ENCODE data around the gene CDK14.

CDK14 gene

GRCh38 chr7:90645784-90646183 is 49.7 kb downstream of the CDK14 start:
- DNase-seq = no peak

- no peak for DNase-seq
Measured at GRCh38 chr7:90648107-90648506, 52.0 kb downstream of the CDK14 start.

- no peak for DNase-seq
Measured at GRCh38 chr7:90648834-90649233, 52.7 kb downstream of the CDK14 start.

GRCh38 chr7:90654718-90655427 is 58.8 kb downstream of the CDK14 start:
- DNase-seq = no peak

GRCh38 chr7:90655566-90655965 is 59.4 kb downstream of the CDK14 start:
- DNase-seq = no peak

DNA sequence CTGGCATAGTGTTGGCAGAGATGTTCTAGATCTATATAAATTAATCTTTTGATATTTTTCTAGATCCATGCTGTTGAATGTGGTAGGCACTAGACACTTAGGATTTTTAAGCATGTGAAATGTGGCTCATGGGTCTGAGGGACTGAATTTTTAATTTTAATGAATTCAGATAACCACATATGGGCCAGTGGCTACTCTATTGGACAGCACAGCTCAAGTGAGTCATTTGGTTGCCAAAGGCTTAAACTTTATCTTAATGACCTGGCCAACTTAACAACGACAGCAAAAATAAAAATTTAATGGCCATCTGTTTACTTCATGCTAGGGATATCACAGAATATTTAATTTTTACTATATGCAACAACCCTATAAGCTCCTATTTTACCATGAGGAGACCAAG is 61.4 kb downstream of the CDK14 start:
- no peak for DNase-seq

DNA sequence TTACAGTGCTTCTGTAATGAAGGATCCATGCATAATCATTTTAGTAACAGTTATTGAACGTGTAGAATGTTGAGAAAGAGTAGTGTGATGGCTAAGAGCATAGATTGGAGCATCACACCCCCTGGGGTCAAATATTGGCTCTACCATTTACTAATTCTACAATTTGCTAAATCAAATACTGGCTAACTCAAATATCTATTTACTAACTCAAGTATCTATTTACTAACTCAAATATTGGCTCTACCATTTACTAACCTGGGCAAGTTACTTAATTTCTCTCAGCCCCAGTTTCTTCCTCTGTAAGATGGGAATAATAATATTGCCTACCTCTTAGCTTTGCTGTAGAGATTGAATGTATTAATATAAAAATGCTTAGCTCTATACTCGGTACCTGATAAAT is 64.0 kb downstream of the CDK14 start:
- DNase-seq = no peak

DNA sequence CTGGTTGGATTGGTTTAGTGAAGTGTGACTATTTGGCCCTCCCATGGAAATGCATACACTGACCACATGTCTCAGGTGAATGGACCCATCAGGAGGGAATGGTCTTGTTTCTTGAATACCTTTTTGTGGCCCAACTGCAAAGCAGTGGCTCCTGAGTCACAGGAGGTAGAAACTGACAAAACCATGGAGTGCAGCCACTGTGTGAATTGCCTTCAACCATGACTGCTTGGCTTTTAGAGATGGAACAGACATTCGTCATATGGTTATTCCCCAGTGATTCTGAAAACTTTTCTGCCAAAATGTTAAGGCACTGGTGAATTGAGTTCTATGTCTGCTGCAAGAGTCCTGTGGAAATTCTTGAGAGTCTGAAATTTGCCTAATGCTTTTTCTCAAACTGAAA is 64.7 kb downstream of the CDK14 start:
- DNase-seq = no peak

DNA sequence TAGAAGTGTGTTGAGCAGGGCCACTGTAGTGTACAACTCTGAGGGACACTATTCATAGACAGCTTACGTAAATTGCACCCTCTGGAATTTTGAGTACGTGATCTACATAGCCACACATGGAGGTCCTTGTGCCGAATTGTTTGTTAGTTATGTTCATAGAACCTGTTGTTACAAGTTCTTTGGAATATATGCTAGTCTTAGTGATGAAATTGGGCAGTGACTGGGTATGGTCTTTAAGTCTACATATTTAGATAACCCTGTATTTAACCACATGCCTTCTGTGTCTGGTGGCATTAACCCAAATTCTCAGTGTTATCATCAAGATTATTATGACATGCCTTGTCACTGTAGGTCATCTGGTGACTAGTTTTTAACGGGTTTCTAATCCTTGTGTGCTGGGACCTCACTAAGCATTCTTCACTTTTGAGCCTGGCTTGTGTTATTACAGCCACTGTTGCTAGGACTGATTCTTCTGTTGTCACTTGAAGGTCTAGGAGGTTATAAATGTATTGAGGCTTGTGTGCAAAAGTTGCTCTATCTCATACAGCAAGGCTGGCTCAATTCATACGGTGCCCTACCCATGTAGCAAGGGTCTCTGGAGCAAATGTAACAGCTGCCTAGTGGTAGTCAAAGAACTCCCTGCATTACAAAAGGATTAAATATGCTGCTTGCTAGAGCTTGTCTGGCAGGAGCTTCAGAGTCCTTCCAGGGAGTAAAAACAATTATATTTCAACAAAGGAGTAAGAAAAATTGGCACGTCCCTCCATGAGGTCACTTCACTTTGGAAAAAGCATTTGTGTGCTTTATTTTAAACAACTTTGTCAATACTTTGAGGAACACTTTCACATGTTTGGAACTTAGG is 65.4 kb downstream of the CDK14 start:
- DNase-seq = no peak

DNA sequence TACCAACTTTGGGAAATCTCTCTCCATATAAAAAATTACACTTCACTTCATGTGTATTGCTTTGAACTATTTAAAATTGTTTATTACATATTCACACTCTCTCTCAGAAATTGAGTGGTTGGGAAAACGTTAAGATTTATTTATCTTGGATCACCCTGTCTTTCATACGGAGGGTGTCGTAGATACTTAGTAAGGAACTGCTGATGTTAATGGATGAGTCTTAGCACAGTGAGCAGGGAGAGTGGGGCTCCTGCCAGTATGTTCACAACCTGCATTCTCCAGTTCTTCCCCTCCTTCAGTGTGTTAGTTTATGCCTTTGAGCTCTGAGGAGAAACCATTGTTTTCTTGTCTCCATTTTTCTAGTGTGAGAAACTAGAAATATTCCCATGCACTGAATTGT is 67.1 kb downstream of the CDK14 start:
- DNase-seq = no peak

DNA sequence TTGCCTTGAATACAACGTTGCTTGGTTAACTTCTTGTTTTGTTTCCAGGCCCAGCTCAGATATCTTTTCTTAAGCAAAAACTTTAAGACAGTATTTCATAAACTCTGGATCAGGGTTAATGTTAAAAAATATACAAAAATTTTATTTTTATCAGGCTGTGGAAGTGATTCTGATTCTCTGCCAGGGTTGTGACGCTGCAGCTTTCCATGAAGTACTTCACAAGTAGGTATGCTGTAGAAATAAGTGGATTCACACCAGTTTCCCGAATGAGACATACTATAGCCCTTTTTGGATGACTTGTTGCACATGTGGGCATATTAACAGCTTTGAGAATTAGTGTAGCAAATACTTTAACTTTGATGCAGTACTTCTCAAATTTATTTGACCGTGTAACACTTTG is 70.1 kb downstream of the CDK14 start:
- DNase-seq = no peak

DNA sequence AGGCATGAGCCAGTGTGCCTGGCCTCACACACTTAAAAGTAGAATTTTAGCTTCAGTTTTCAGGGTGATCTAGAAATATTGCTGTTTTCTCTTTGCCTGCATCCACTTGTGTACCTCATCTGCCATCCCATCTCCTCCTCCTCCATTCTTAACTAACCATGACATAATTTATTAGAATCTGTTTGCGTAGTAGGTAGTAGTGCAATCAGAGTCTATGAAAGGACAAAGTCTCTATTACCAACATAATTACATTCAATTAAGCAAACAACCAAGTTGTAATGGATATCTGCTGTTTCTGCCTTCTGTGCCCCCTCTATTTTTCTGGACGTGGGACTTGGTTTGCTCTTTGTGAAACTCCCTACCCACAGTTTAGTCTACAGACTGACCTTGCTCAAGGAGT is 72.9 kb downstream of the CDK14 start:
- no peak for DNase-seq

DNA sequence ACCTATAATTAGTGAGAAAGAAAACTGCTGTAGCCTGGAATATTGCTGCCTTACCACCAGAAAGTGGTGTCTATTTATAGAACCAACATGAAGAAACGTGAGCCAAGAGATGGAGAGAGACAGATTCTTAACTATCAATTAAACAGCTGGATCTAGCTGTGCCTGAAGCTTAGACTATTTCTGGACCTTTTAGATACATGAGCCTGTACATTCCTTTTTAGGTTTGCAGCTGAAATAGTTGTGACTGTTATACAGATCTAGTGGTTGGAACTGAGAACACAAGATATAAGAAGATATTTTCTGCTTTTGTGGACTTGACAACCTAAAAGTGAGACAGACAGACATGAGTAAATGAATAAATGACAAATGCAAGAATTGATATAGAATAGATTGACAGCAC is 73.4 kb downstream of the CDK14 start:
- DNase-seq = no peak

DNA sequence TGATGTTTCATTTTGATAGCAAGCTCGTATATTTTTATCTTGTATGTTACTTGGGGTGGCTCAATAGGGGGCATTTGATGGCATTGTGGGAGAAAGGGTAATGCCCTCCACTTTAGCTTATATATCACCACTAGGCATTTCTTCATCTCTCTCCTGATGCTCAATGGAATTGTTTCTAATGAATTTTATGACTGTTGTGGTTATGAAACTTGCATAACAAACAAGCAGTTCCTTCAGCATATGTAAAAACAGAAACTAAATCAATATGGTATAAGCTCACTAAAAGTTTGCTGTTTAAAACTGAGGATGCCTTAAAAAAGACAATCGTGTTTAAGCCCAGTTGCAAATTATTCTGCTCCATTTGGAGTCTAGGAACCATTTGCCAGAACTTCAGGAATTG is 75.5 kb downstream of the CDK14 start:
- DNase-seq = no peak

DNA sequence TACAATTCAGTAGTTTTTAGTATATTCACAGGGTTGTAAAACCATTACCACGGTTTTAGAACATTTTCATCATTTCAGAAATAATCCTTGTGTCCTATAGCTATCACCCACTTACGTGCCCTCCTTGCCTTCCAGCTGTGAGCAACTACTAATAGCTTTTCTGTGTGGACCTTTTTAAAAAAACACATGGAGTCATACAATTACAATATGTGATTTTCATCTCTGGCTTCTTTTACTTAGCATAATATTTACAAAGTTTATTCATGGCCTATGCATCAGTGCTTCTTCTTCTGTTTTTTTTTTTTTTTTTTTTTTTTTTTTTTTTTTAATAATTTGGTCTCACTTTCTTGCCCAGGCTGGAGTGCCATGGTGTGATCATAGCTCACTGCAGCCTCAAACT is 76.1 kb downstream of the CDK14 start:
- DNase-seq = no peak

- DNase-seq = no peak
Measured at GRCh38 chr7:90674625-90675024, 78.5 kb downstream of the CDK14 start.

- DNase-seq = no peak
Measured at GRCh38 chr7:90675982-90676381, 79.9 kb downstream of the CDK14 start.

- no peak for DNase-seq
Measured at GRCh38 chr7:90677486-90678404, 81.6 kb downstream of the CDK14 start.

DNA sequence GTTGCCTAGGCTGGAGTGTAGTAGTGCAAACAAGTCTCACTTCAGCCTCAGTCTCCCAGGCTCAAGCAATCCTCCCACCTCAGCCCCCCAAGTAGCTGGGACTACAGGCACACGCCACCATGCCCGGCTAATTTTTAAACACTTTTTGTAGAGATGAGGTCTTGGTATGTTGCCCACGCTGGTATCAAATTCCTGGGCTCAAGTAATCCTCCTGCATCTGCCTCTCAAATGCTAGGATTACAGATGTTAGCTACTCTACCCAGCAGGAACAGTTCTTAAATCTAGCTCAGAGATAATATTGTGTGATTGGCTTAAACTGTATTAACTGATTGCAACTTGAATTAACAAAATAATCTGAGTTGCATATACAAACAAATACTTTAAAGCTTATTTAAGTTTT is 82.9 kb downstream of the CDK14 start:
- DNase-seq = no peak

DNA sequence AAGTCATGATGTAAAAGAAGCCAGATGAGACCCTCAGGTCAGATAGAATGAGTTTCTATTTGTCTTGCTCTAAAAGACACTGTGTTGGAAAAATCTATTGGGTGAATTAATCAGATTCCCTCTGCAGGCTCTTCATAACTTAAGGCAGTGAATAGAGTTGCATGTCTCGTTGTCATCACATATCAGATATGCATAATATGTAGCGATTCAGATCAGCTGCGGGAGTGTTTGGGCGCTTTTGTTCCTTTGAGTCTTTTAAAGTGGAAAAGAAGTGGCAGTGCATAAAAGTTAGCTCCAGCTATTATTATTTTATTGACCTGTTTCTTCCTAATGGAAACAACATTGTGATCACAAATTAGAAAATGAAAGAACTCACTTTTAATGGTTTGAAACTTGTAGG is 84.4 kb downstream of the CDK14 start:
- DNase-seq = no peak

- no peak for DNase-seq
Measured at GRCh38 chr7:90681336-90682022, 85.4 kb downstream of the CDK14 start.

GRCh38 chr7:90686146-90686545 is 90.0 kb downstream of the CDK14 start:
- no peak for DNase-seq

- DNase-seq = no peak
Measured at GRCh38 chr7:90688810-90689209, 92.7 kb downstream of the CDK14 start.

Measured in SHP77 treated with DMSO at 0.1 percent for 48 hours (cell line).